ENCODE data around the gene NIPAL1.

- TF ChIP-seq POLR2A (IDR thresholded peaks at IDR 0.05; ENCODE audit: low read length) (no peak), GATA1 (IDR thresholded peaks at IDR 0.05; ENCODE audit: low read depth, low read length) (no peak)
Measured at GRCh38 chr4:48051078-48051477, 34.5 kb downstream of the NIPAL1 start.
